H9 (cell line): ENCODE data around the gene KAT8. TPM values are rescaled to one million over a fixed set of nuclear protein-coding genes. Genes with fewer than 3 reads are reported as not detected.

Experiments used
- DNase-seq: peaks from one replicate; pipeline ENCODE4 v3.0.0-alpha.2; 2017
- H2AFZ ChIP-seq: one replicate; pipeline ENCODE4 v1.6.1; 2013; ENCODE audit warnings: mild to moderate bottlenecking, low read length, control low read depth, moderate library complexity
- H2AK5ac ChIP-seq: 2 replicates; pipeline ENCODE4 v1.6.1; 2013; ENCODE audit warnings: low read length, control low read depth, mixed read lengths; ENCODE audit not compliant: insufficient read length
- H2BK120ac ChIP-seq: one replicate; pipeline ENCODE4 v1.6.1; 2013; ENCODE audit warnings: low read depth, mild to moderate bottlenecking, low read length, control low read depth, inconsistent platforms; ENCODE audit not compliant: poor library complexity, severe bottlenecking
- H2BK12ac ChIP-seq: 2 replicates; pipeline ENCODE4 v1.6.1; 2013; ENCODE audit warnings: low read length, control low read depth, mixed read lengths, low read depth; ENCODE audit not compliant: insufficient read length
- H2BK15ac ChIP-seq: 2 replicates; pipeline ENCODE4 v1.6.1; 2013; ENCODE audit warnings: low read depth, low read length, control low read depth
- H2BK20ac ChIP-seq: one replicate; pipeline ENCODE4 v1.6.1; 2013; ENCODE audit warnings: low read depth, mild to moderate bottlenecking, low read length, control low read depth, inconsistent platforms; ENCODE audit not compliant: poor library complexity, severe bottlenecking
- H2BK5ac ChIP-seq: 2 replicates; pipeline ENCODE4 v1.6.1; 2013; ENCODE audit warnings: low read length, control low read depth, mixed read lengths; ENCODE audit not compliant: insufficient read length
- H3K14ac ChIP-seq: 2 replicates; pipeline ENCODE4 v1.6.1; 2013; ENCODE audit warnings: low read length, control low read depth; ENCODE audit not compliant: insufficient read depth
- H3K18ac ChIP-seq: 2 replicates; pipeline ENCODE4 v1.6.1; 2013; ENCODE audit warnings: low read depth, mild to moderate bottlenecking, mixed read lengths, low read length, control low read depth; ENCODE audit not compliant: insufficient read length
- H3K23ac ChIP-seq: 2 replicates; pipeline ENCODE4 v1.6.1; 2013; ENCODE audit warnings: low read length, control low read depth, mixed read lengths, low read depth; ENCODE audit not compliant: insufficient read length
- H3K23me2 ChIP-seq: 2 replicates; pipeline ENCODE4 v1.6.1; 2013; ENCODE audit warnings: low read depth, mild to moderate bottlenecking, mixed read lengths, low read length, control low read depth; ENCODE audit not compliant: insufficient read length, poor library complexity, severe bottlenecking
- H3K27ac ChIP-seq: 2 replicates; pipeline ENCODE4 v1.5.1; 2013; ENCODE audit warnings: low read length, control low read depth, mixed read lengths, low read depth; ENCODE audit not compliant: insufficient read length
- H3K27me3 ChIP-seq: 2 replicates; pipeline ENCODE4 v1.6.1; 2013; ENCODE audit warnings: low read length, control low read depth, inconsistent platforms; ENCODE audit not compliant: insufficient read depth
- H3K4ac ChIP-seq: 2 replicates; pipeline ENCODE4 v1.6.1; 2013; ENCODE audit warnings: low read depth, mild to moderate bottlenecking, control low read depth, inconsistent platforms, low read length, moderate library complexity
- H3K4me1 ChIP-seq: 2 replicates; pipeline ENCODE4 v1.6.1; 2013; ENCODE audit warnings: low read length, control low read depth, inconsistent platforms; ENCODE audit not compliant: insufficient read depth
- H3K4me2 ChIP-seq: 2 replicates; pipeline ENCODE4 v1.6.1; 2013; ENCODE audit warnings: low read length, control low read depth, mixed read lengths; ENCODE audit not compliant: insufficient read length, insufficient read depth
- H3K56ac ChIP-seq: 2 replicates; pipeline ENCODE4 v1.6.1; 2013; ENCODE audit warnings: low read depth, mild to moderate bottlenecking, mixed read lengths, low read length, control low read depth; ENCODE audit not compliant: insufficient read length
- H3K79me1 ChIP-seq: 2 replicates; pipeline ENCODE4 v1.6.1; 2013; ENCODE audit warnings: low read depth, mild to moderate bottlenecking, moderate library complexity, low read length, control low read depth, inconsistent platforms; ENCODE audit not compliant: insufficient read depth, poor library complexity, severe bottlenecking
- H3K79me2 ChIP-seq: 2 replicates; pipeline ENCODE4 v1.6.1; 2013; ENCODE audit warnings: low read length, control low read depth, inconsistent platforms; ENCODE audit not compliant: insufficient read depth
- H3K9ac ChIP-seq: 2 replicates; pipeline ENCODE4 v1.6.1; 2013; ENCODE audit warnings: low read length, control low read depth, mixed read lengths; ENCODE audit not compliant: insufficient read length; ENCODE audit errors: extremely low read depth
- H3K9me3 ChIP-seq: one replicate; pipeline ENCODE4 v1.6.1; 2013; ENCODE audit warnings: low read depth, low read length, inconsistent platforms; ENCODE audit not compliant: control insufficient read depth
- H3T11ph ChIP-seq: one replicate; pipeline ENCODE4 v1.6.1; 2013; ENCODE audit warnings: mild to moderate bottlenecking, low read length, control low read depth, inconsistent platforms
- H4K20me1 ChIP-seq: one replicate; pipeline ENCODE4 v1.6.1; 2013; ENCODE audit not compliant: control insufficient read depth, insufficient read length, insufficient read depth
- H4K5ac ChIP-seq: 2 replicates; pipeline ENCODE4 v1.6.1; 2013; ENCODE audit warnings: low read depth, mild to moderate bottlenecking, mixed read lengths, low read length, control low read depth; ENCODE audit not compliant: insufficient read length
- H4K8ac ChIP-seq: replicated peaks from 2 replicates; pipeline ENCODE4 v1.6.1; 2013; ENCODE audit warnings: low read length, control low read depth, mixed read lengths, low read depth; ENCODE audit not compliant: insufficient read length
- H4K91ac ChIP-seq: 2 replicates; pipeline ENCODE4 v1.6.1; 2013; ENCODE audit warnings: low read depth, mild to moderate bottlenecking, moderate library complexity, mixed read lengths, low read length, control low read depth; ENCODE audit not compliant: insufficient read length
- H3K27ac Mint-ChIP-seq, 3 experiments: 2 replicates in 2 of 3; 3 replicates in 1 of 3; pipeline ENCODE4 v1.8.0; 2020 to 2021; ENCODE audit warnings: mixed read lengths in 3 of 3, mild to moderate bottlenecking in 1 of 3, moderate library complexity in 1 of 3
- H3K27me3 Mint-ChIP-seq: 2 replicates; pipeline ENCODE4 v1.8.0; 2021; ENCODE audit warnings: low read depth, mild to moderate bottlenecking, moderate library complexity, mixed read lengths
- H3K36me3 Mint-ChIP-seq, 3 experiments: 2 replicates in 2 of 3; 3 replicates in 1 of 3; pipeline ENCODE4 v1.8.0; 2020 to 2021; ENCODE audit warnings: low read depth in 3 of 3, mixed read lengths in 3 of 3; ENCODE audit not compliant: insufficient read depth in 1 of 3
- H3K4me1 Mint-ChIP-seq, 2 experiments: 2 replicates each; pipeline ENCODE4 v1.8.0; 2020; ENCODE audit warnings: mixed read lengths in 2 of 2
- H3K4me3 Mint-ChIP-seq, 2 experiments: 2 replicates in 1 of 2; 3 replicates in 1 of 2; pipeline ENCODE4 v1.8.0; 2020 to 2021; ENCODE audit warnings: mild to moderate bottlenecking in 2 of 2, mixed read lengths in 2 of 2, moderate library complexity in 1 of 2
- H3K9me3 Mint-ChIP-seq, 2 experiments: 2 replicates in 1 of 2; 3 replicates in 1 of 2; pipeline ENCODE4 v1.8.0; 2020; ENCODE audit warnings: mild to moderate bottlenecking in 2 of 2, mixed read lengths in 2 of 2, moderate library complexity in 1 of 2
- CTCF ChIP-seq: fragments of 200-600 bp; sonication (generic); conservative IDR thresholded peaks from 3 replicates; pipeline ENCODE4 v1.8.0; 2021; ENCODE audit warnings: antibody characterized with exemption, mild to moderate bottlenecking
- WGBS: extraction: QIAGEN DNeasy Blood & Tissue Kit; methylation state at CpG from one replicate; pipeline ENCODE4 v1.1.7; 2013; ENCODE audit warnings: missing lambda C conversion rate, low lambda C conversion rate, mixed read lengths; ENCODE audit not compliant: insufficient read length; ENCODE audit errors: extremely low coverage; 5-methylcytosine and 5-hydroxymethylcytosine counted together
- total RNA-seq: library from RNA; stranded (reverse); gene quantifications from 2 replicates; pipeline ENCODE4 v1.2.1, GENCODE V29; 2021

KAT8 gene
- total RNA-seq, 1 experiment from 2014 or later, result 52.1 TPM

- no peak overlapping the region; a peak in 1 of 5 replicates for H3K4me3 Mint-ChIP-seq
- WGBS, result no CpG with 5 or more reads among the region's 13 CpGs
These were observed 33.5 kb upstream of the KAT8 start for GRCh38 chr16:31083981-31084380.

More at GRCh38 chr16:31083981-31084380, 33.5 kb upstream of the KAT8 start:
- Mint-ChIP-seq H3K36me3 (peaks cover 11 to 35% (median 33%) of the 10 kb centered on the region in 3 experiments; a peak in 6 of 7 replicates), H3K27ac (no peak overlapping the region; a peak in 1 of 7 replicates), H3K9me3 (no peaks in the 10 kb centered on the region), H3K4me1 (peaks cover 0 to 3% of the 10 kb centered on the region in 2 experiments; a peak in 1 of 4 replicates), H3K27me3 (no peaks in the 10 kb centered on the region)
- H3K23ac ChIP-seq, result no peak overlapping the region
- no peaks in the 10 kb centered on the region for H3K9me3 ChIP-seq
- H2BK120ac ChIP-seq, result no peak overlapping the region
- no peak overlapping the region for H3K18ac ChIP-seq
- no peak overlapping the region for H2BK15ac ChIP-seq
- no peak overlapping the region for H4K91ac ChIP-seq
- no peak overlapping the region for H2BK5ac ChIP-seq
- H3K27me3 ChIP-seq, result no peaks in the 10 kb centered on the region
- no peak overlapping the region for H2BK12ac ChIP-seq
- H4K5ac ChIP-seq, result no peak overlapping the region
- H3T11ph ChIP-seq, result no peak overlapping the region
- H3K4me2 ChIP-seq, result no peak overlapping the region
- H3K27ac ChIP-seq, result no peak overlapping the region
- H3K23me2 ChIP-seq, result no peaks in the 10 kb centered on the region
- H2AK5ac ChIP-seq, result no peak overlapping the region
- H3K56ac ChIP-seq, result no peak overlapping the region
- peak; percentile 20 for DNase-seq
- no peak overlapping the region for H3K14ac ChIP-seq
- H2AFZ ChIP-seq, result no peak overlapping the region
- no peak overlapping the region for H3K4ac ChIP-seq
- H4K20me1 ChIP-seq, result peaks cover 4% of the 10 kb centered on the region
- no peak overlapping the region for H3K9ac ChIP-seq
- H3K4me1 ChIP-seq, result no peaks in the 10 kb centered on the region
- H3K79me1 ChIP-seq, result no peaks in the 10 kb centered on the region
- no peaks in the 10 kb centered on the region for H3K79me2 ChIP-seq
- no peak overlapping the region for H2BK20ac ChIP-seq
- no peak for TF ChIP-seq CTCF
- H4K8ac ChIP-seq, result no peak overlapping the region
